Measurements from ENCODE around the gene SPAG16. TPM values are rescaled to one million over a fixed set of nuclear protein-coding genes. Genes with fewer than 3 reads are reported as not detected.

SPAG16 gene
- total RNA-seq, 4 donors from 2014 or later, result 1.1 to 8.8 (median 6.3) TPM

DNA sequence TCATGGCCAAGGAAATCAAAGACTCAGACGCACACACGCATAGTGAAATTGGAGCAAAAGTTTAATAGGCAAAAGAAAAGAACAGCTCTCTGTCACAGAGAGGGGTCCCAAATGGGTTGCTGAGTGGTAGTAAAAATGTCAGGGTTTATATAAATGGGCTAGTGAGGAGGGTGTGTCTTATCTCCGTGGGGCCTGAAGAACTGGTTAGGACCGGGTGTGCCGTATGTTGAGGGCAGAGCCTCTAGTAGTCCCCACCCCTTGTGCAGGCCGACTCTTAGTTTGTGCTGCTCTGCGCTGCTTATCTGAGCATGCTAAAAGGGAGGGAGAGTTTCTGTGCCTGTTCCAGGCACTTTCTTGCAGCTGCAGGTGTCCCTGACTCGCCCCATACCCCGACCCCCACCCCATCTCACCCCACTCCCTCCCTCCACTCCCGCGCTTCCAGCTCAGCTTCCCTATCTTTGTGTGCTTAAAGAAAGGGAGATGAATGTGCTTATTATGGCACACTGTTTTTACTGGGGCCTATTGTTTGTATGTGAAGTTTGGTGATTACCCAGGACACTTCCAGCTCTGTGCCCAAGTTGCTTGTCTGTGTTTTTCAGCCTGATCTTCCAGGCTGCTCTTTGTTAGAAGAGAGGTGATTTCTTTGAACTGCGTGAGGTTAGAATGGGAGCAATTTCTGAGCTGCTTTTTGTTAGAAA is 167.4 kb downstream of the SPAG16 start:
- H3K36me3 ChIP-seq, result no peaks in the 10 kb centered on the region
- no peak overlapping the region for H3K4me3 ChIP-seq
- DNase-seq (no peak), ATAC-seq (no peak)
- in situ Hi-C loops (cut with MboI; ENCODE audit: low sequenced_read_pairs in 4 of 4), result no loop called here
- H3K27me3 ChIP-seq, result no peaks in the 10 kb centered on the region
- no peaks in the 10 kb centered on the region for H3K9me3 ChIP-seq
- intact Hi-C loops (cut with DNase I; ENCODE audit: low total_unique reads), result no loop called here
- TF ChIP-seq, protein P1, sequence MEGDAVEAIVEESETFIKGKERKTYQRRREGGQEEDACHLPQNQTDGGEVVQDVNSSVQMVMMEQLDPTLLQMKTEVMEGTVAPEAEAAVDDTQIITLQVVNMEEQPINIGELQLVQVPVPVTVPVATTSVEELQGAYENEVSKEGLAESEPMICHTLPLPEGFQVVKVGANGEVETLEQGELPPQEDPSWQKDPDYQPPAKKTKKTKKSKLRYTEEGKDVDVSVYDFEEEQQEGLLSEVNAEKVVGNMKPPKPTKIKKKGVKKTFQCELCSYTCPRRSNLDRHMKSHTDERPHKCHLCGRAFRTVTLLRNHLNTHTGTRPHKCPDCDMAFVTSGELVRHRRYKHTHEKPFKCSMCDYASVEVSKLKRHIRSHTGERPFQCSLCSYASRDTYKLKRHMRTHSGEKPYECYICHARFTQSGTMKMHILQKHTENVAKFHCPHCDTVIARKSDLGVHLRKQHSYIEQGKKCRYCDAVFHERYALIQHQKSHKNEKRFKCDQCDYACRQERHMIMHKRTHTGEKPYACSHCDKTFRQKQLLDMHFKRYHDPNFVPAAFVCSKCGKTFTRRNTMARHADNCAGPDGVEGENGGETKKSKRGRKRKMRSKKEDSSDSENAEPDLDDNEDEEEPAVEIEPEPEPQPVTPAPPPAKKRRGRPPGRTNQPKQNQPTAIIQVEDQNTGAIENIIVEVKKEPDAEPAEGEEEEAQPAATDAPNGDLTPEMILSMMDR (IDR thresholded peaks at IDR 0.05 in 4 of 5, conservative IDR thresholded peaks at IDR 0.05 in 1 of 5), result no peak
- TF ChIP-seq POLR2A (IDR thresholded peaks at IDR 0.05), result no peak
- H3K27ac ChIP-seq, result no peak overlapping the region
- H3K4me1 ChIP-seq, result no peaks in the 10 kb centered on the region

DNA sequence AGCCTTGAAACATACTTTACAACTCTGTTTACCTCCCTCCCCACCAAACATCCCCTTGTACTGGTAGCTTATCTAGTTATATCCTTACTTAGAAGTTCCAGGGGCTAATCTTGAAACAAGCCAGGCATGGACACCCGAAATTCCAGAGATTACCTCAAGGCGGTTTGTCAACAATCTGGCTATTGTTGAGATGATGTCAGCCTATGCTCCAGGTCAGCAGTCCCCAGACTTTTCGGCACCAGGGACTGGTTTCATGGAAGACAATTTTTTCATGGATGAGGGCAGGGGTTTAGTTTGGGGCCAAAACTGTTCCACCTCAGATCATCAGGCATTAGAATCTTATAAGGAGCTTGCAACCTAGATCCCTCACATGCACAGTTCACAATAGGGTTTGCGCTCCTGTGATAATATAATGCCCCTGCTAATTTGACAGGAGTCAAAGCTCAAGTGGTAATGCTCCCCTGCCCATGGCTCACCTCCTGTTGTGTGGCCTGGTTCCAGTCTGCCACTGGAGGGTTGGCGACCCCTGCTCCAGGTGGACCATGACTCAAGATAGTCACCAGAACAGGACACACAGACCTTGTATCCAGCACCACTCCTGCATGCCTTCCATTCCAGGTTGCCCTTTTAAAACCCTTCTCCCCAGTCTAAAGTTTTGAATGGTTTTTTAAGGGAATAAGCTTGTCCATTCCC is 171.2 kb downstream of the SPAG16 start:
- intact Hi-C loops (cut with DNase I; ENCODE audit: low total_unique reads) (no loop called here), in situ Hi-C loops (cut with MboI; ENCODE audit: low sequenced_read_pairs in 4 of 4) (no loop called here)
- Histone ChIP-seq H3K27me3 (no peaks in the 10 kb centered on the region), H3K9me3 (no peaks in the 10 kb centered on the region), H3K27ac (no peak overlapping the region), H3K4me1 (no peaks in the 10 kb centered on the region), H3K4me3 (no peak overlapping the region), H3K36me3 (no peaks in the 10 kb centered on the region)
- TF ChIP-seq, protein P1 (IDR thresholded peaks at IDR 0.05 in 4 of 5, conservative IDR thresholded peaks at IDR 0.05 in 1 of 5), result no peak
- TF ChIP-seq POLR2A (IDR thresholded peaks at IDR 0.05), result no peak
- ATAC-seq (no peak), DNase-seq (no peak)

DNA sequence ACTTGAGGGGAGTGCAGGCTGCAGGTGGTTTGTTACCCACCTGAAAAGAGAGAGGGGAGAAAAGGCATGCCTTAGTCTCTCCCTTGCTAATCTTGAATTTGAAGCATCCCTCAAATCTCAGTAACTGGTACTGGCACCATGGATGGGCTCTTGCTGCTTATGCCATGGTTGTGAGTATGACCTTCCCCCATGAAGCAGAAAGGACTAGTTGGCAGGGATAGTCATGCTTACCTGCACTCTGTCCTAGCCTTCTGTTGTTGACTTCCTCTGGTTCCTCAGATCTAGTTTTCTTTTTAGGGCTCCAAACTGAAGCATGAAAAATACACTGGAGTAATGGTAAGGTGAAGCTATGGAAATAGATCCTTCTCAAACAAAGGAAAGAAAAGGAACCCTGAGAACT is 191.2 kb downstream of the SPAG16 start:
- intact Hi-C loops (cut with DNase I; ENCODE audit: low total_unique reads), result no loop called here
- Histone ChIP-seq H3K27ac (no peak overlapping the region), H3K36me3 (no peaks in the 10 kb centered on the region), H3K27me3 (no peaks in the 10 kb centered on the region), H3K9me3 (no peaks in the 10 kb centered on the region), H3K4me3 (no peak overlapping the region), H3K4me1 (no peaks in the 10 kb centered on the region)
- in situ Hi-C loops (cut with MboI; ENCODE audit: low sequenced_read_pairs in 4 of 4), result no loop called here
- TF ChIP-seq, protein P1 (IDR thresholded peaks at IDR 0.05 in 4 of 5, conservative IDR thresholded peaks at IDR 0.05 in 1 of 5), result no peak
- no peak for TF ChIP-seq POLR2A (IDR thresholded peaks at IDR 0.05)
- no peak for ATAC-seq
- DNase-seq, result no peak

DNA sequence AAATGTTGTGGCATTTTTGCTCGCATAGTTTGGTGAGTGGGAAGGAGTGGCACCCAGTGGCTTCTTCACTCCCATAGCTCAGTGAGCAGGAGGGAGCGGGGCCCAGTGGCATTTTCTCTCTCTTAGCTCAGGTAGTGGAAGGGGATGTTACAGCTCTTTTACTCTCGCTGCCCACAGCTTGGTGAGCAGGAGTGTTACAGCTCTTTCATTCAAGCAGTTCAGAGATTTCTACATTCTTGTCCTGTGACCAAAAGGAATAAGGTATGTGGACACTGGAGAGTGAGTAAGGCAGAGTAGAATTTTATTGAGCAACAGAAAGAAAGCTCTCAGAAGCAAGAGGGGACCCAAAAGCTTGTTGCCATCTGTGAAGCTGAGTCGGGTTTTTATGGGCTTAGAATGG is 192.4 kb downstream of the SPAG16 start:
- H3K9me3 ChIP-seq, result no peaks in the 10 kb centered on the region
- no peak for TF ChIP-seq POLR2A (IDR thresholded peaks at IDR 0.05)
- TF ChIP-seq, protein P1 (IDR thresholded peaks at IDR 0.05 in 4 of 5, conservative IDR thresholded peaks at IDR 0.05 in 1 of 5), result no peak
- H3K27me3 ChIP-seq, result no peaks in the 10 kb centered on the region
- intact Hi-C loops (cut with DNase I; ENCODE audit: low total_unique reads), result no loop called here
- ATAC-seq (no peak), DNase-seq (no peak)
- H3K4me1 ChIP-seq, result no peaks in the 10 kb centered on the region
- no peak overlapping the region for H3K4me3 ChIP-seq
- in situ Hi-C loops (cut with MboI; ENCODE audit: low sequenced_read_pairs in 4 of 4), result no loop called here
- H3K36me3 ChIP-seq, result no peaks in the 10 kb centered on the region
- no peak overlapping the region for H3K27ac ChIP-seq
